Small intestine (tissue), 7 donors: Measurements from ENCODE around the gene ZNF445. TPM values are rescaled to one million over a fixed set of nuclear protein-coding genes. Genes with fewer than 3 reads are reported as not detected.
A peak's percentile ranks its signal among the peaks of the same experiment; 100 is the strongest.

ENCODE experiments used
- DNase-seq, 2 donors: peaks; one replicate each; pipeline versions ENCODE4 v3.0.0 to v3.0.0-alpha.2; 2013
- FAIRE-seq: peaks from 2 replicates; lab custom pipeline; 2012; peaks lifted over from hg19 to GRCh38; lab: Jason Lieb, UNC
- H3K27ac ChIP-seq, 3 donors: one replicate each; pipeline ENCODE4 v1.5.1; 2013; ENCODE audit warnings: low read length in 2 of 3, mild to moderate bottlenecking in 2 of 3, control low read depth in 1 of 3, inconsistent platforms in 1 of 3, low read depth in 1 of 3, moderate library complexity in 1 of 3
- H3K27me3 ChIP-seq, 3 donors: one replicate each; pipeline ENCODE4 v1.6.1; 2013; ENCODE audit warnings: low read length in 3 of 3, inconsistent platforms in 1 of 3; ENCODE audit not compliant: control insufficient read depth in 3 of 3, insufficient read depth in 3 of 3
- H3K36me3 ChIP-seq, 3 donors: one replicate each; pipeline ENCODE4 v1.6.1; 2013; ENCODE audit warnings: low read length in 3 of 3, inconsistent platforms in 1 of 3, low read depth in 1 of 3, mild to moderate bottlenecking in 1 of 3, moderate library complexity in 1 of 3; ENCODE audit not compliant: control insufficient read depth in 3 of 3, insufficient read depth in 2 of 3
- H3K4me1 ChIP-seq, 3 donors: one replicate each; pipeline ENCODE4 v1.6.1; 2013; ENCODE audit warnings: low read length in 2 of 3, inconsistent platforms in 1 of 3, low read depth in 1 of 3, mild to moderate bottlenecking in 1 of 3, moderate library complexity in 1 of 3; ENCODE audit not compliant: control insufficient read depth in 3 of 3, insufficient read depth in 2 of 3
- H3K4me3 ChIP-seq, 3 donors: one replicate each; pipeline ENCODE4 v1.5.1; 2013; ENCODE audit warnings: low read length in 3 of 3, control low read depth in 1 of 3, inconsistent platforms in 1 of 3, low read depth in 1 of 3, mild to moderate bottlenecking in 1 of 3, moderate library complexity in 1 of 3
- H3K9me3 ChIP-seq, 2 donors: one replicate each; pipeline ENCODE4 v1.6.1; 2013; ENCODE audit warnings: low read depth in 1 of 2, low read length in 1 of 2; ENCODE audit not compliant: control insufficient read depth in 2 of 2, insufficient read depth in 1 of 2
- WGBS, 3 donors: extraction: QIAGEN DNeasy Blood & Tissue Kit; methylation state at CpG; one replicate each; pipeline ENCODE4 v1.1.7; 2013; 5-methylcytosine and 5-hydroxymethylcytosine counted together
- polyA plus RNA-seq, 4 donors: library from polyadenylated mRNA; stranded (reverse) in 3 of 4; unstranded in 1 of 4; fragments of 200-250 nt in 3 of 4; fragments of 120-200 nt in 1 of 4; gene quantifications; one replicate each; pipeline versions ENCODE4 v1.2.1 to v1.2.3, GENCODE V29; 2013
- donor health status: healthy with polysubstance abuse.
- donor health status: control.
- donor health status: control.
- donor health status: Bipolar disorder and iron deficiency.
- donor health status: healthy.

Gene ZNF445
- polyA plus RNA-seq, 4 donors = 0.89 to 15.3 (median 2.7) TPM

GRCh38 chr3:44442596-44443309, 34.7 kb downstream of the ZNF445 start:
- no peak for DNase-seq
- no peak for FAIRE-seq
- Histone ChIP-seq H3K27me3 (no peaks in the 10 kb centered on the region), H3K4me1 (peaks cover 2 to 25% (median 2%) of the 10 kb centered on the region in 3 donors), H3K4me3 (no peak overlapping the region), H3K27ac (no peak overlapping the region), H3K36me3 (peaks cover 8 to 45% (median 10%) of the 10 kb centered on the region in 3 donors), H3K9me3 (peaks cover 0 to 14% of the 10 kb centered on the region in 2 donors)
- WGBS, 3 donors = 56 to 64% (median 60%) methylated on average over 2 of the region's 2 CpGs

- 8 to 13% (median 11%) methylated on average over 7 of the region's 7 CpGs for WGBS, 3 donors
- peaks cover 2 to 25% (median 2%) of the 10 kb centered on the region in 3 donors for H3K4me1 ChIP-seq
- no peak overlapping the region for H3K4me3 ChIP-seq
- no peaks in the 10 kb centered on the region for H3K27me3 ChIP-seq
- H3K9me3 ChIP-seq = peaks cover 0 to 4% of the 10 kb centered on the region in 2 donors
- peaks cover 0 to 17% (median 2%) of the 10 kb centered on the region in 3 donors for H3K36me3 ChIP-seq
- peak; percentile 87 to 89 for DNase-seq
- peak overlapping the region; percentile 79 to 94 (median 91) for H3K27ac ChIP-seq
- FAIRE-seq = no peak
Measured at GRCh38 chr3:44439499-44440295, 37.8 kb downstream of the ZNF445 start.

GRCh38 chr3:44437800-44438199, 39.7 kb downstream of the ZNF445 start:
- 95 to 96% (median 96%) methylated on average over 7 of the region's 7 CpGs for WGBS, 3 donors
- FAIRE-seq = no peak
- Histone ChIP-seq H3K27ac (no peak overlapping the region), H3K4me1 (peaks cover 2 to 25% (median 2%) of the 10 kb centered on the region in 3 donors), H3K36me3 (peaks cover 0 to 6% (median 0%) of the 10 kb centered on the region in 3 donors), H3K27me3 (no peaks in the 10 kb centered on the region), H3K4me3 (no peak overlapping the region), H3K9me3 (peaks cover 0 to 4% of the 10 kb centered on the region in 2 donors)
- no peak for DNase-seq

GRCh38 chr3:44436181-44436580, 41.3 kb downstream of the ZNF445 start:
- no peak overlapping the region for H3K4me3 ChIP-seq
- no peak overlapping the region for H3K27ac ChIP-seq
- FAIRE-seq (no peak), DNase-seq (no peak)
- H3K27me3 ChIP-seq = no peaks in the 10 kb centered on the region
- H3K9me3 ChIP-seq = peaks cover 0 to 4% of the 10 kb centered on the region in 2 donors
- H3K4me1 ChIP-seq = peaks cover 2 to 22% (median 2%) of the 10 kb centered on the region in 3 donors
- 96 to 100% (median 100%) methylated on average over 1 of the region's 1 CpG for WGBS, 3 donors
- no peaks in the 10 kb centered on the region for H3K36me3 ChIP-seq

- H3K36me3 ChIP-seq = no peaks in the 10 kb centered on the region
- no peak overlapping the region for H3K27ac ChIP-seq
- 78 to 90% (median 80%) methylated on average over 5 of the region's 5 CpGs for WGBS, 3 donors
- H3K9me3 ChIP-seq = peaks cover 0 to 4% of the 10 kb centered on the region in 2 donors
- DNase-seq (no peak), FAIRE-seq (no peak)
- H3K27me3 ChIP-seq = no peaks in the 10 kb centered on the region
- peaks cover 0 to 11% (median 2%) of the 10 kb centered on the region in 3 donors for H3K4me1 ChIP-seq
- H3K4me3 ChIP-seq = no peak overlapping the region
Measured at GRCh38 chr3:44434834-44435510, 42.5 kb downstream of the ZNF445 start.

- no peak overlapping the region for H3K4me3 ChIP-seq
- no peaks in the 10 kb centered on the region for H3K27me3 ChIP-seq
- H3K9me3 ChIP-seq = peaks cover 0 to 4% of the 10 kb centered on the region in 2 donors
- no peak overlapping the region for H3K27ac ChIP-seq
- H3K4me1 ChIP-seq = no peaks in the 10 kb centered on the region
- DNase-seq (no peak), FAIRE-seq (no peak)
- 76 to 81% (median 78%) methylated on average over 4 of the region's 4 CpGs for WGBS, 3 donors
- no peaks in the 10 kb centered on the region for H3K36me3 ChIP-seq
Measured at GRCh38 chr3:44430466-44430865, 47.0 kb downstream of the ZNF445 start.

GRCh38 chr3:44429459-44429858, 48.0 kb downstream of the ZNF445 start:
- Histone ChIP-seq H3K4me3 (no peak overlapping the region), H3K27me3 (no peaks in the 10 kb centered on the region), H3K36me3 (no peaks in the 10 kb centered on the region), H3K27ac (no peak overlapping the region), H3K4me1 (no peaks in the 10 kb centered on the region), H3K9me3 (no peaks in the 10 kb centered on the region)
- DNase-seq (no peak), FAIRE-seq (no peak)
- WGBS, 3 donors = 83 to 87% (median 85%) methylated on average over 6 of the region's 6 CpGs

- no peak overlapping the region for H3K27ac ChIP-seq
- H3K36me3 ChIP-seq = no peaks in the 10 kb centered on the region
- WGBS, 3 donors = 59 to 74% (median 71%) methylated on average over 7 of the region's 7 CpGs
- no peak overlapping the region for H3K4me3 ChIP-seq
- H3K9me3 ChIP-seq = no peaks in the 10 kb centered on the region
- H3K4me1 ChIP-seq = peaks cover 0 to 5% (median 0%) of the 10 kb centered on the region in 3 donors
- no peaks in the 10 kb centered on the region for H3K27me3 ChIP-seq
- no peak for FAIRE-seq
- DNase-seq = no peak
Measured at GRCh38 chr3:44428910-44429309, 48.6 kb downstream of the ZNF445 start.
